ENCODE data around the gene CCNY.

The CCNY gene

GRCh38 chr10:35614312-35614711 lies 278.0 kb downstream of the CCNY start:
- H3K9ac ChIP-seq (ENCODE audit: low read depth, low read length): no peak overlapping the region

More at GRCh38 chr10:35614312-35614711, 278.0 kb downstream of the CCNY start:
- WGBS: 85% methylated on average over 4 of the region's 5 CpGs
- H3K36me3 ChIP-seq (ENCODE audit: insufficient read depth, low read length): no peaks in the 10 kb centered on the region
- no peaks in the 10 kb centered on the region for H3K27me3 ChIP-seq (ENCODE audit: insufficient read depth, low read length)
- H3K4me1 ChIP-seq (ENCODE audit: insufficient read depth, low read length): no peaks in the 10 kb centered on the region
- no peak overlapping the region for H3K4me3 ChIP-seq (ENCODE audit: low read length)
- H3K27ac ChIP-seq (ENCODE audit: low read depth, low read length): no peak overlapping the region
- 0 out of 2 replicates have a peak, but pooled peaks cover 7% of the 10 kb centered on the region for H3K9me3 ChIP-seq (ENCODE audit: insufficient read depth, low read depth, low read length)
